Liver (tissue), 9 donors: ENCODE measurements around the gene SDC1. TPM values are rescaled to one million over a fixed set of nuclear protein-coding genes. Genes with fewer than 3 reads are reported as not detected.
A peak's percentile ranks its signal among the peaks of the same experiment; 100 is the strongest.

Experiments used
- DNase-seq: peaks from one replicate; pipeline ENCODE4 v3.0.0-alpha.2; 2017; ENCODE audit warnings: low spot score
- H3K27ac ChIP-seq, 2 donors: one replicate each; pipeline ENCODE4 v1.7.0; 2013; ENCODE audit warnings: inconsistent platforms in 2 of 2, low read length in 2 of 2, control low read depth in 1 of 2, low read depth in 1 of 2, mild to moderate bottlenecking in 1 of 2
- H3K27me3 ChIP-seq, 4 donors: one replicate each; pipeline versions ENCODE4 v1.6.1 to v1.7.0; 2013; ENCODE audit warnings: low read length in 3 of 4, inconsistent platforms in 1 of 4, mild to moderate bottlenecking in 1 of 4, moderate library complexity in 1 of 4; ENCODE audit not compliant: control insufficient read depth in 4 of 4, insufficient read depth in 4 of 4
- H3K36me3 ChIP-seq, 4 donors: one replicate each; pipeline versions ENCODE4 v1.6.1 to v1.7.0; 2013; ENCODE audit warnings: low read length in 3 of 4, mild to moderate bottlenecking in 3 of 4, low read depth in 1 of 4, moderate library complexity in 1 of 4; ENCODE audit not compliant: control insufficient read depth in 4 of 4, insufficient read depth in 3 of 4
- H3K4me1 ChIP-seq, 4 donors: one replicate each; pipeline versions ENCODE4 v1.6.1 to v1.7.0; 2013; ENCODE audit warnings: low read length in 3 of 4, mild to moderate bottlenecking in 3 of 4, moderate library complexity in 1 of 4; ENCODE audit not compliant: control insufficient read depth in 4 of 4, insufficient read depth in 4 of 4
- H3K4me3 ChIP-seq, 3 donors: one replicate each; pipeline versions ENCODE4 v1.6.1 to v1.7.0; 2013; ENCODE audit warnings: low read length in 3 of 3, control low read depth in 1 of 3, low read depth in 1 of 3, mild to moderate bottlenecking in 1 of 3
- H3K9ac ChIP-seq, 2 donors: one replicate each; pipeline ENCODE4 v1.7.0; 2013; ENCODE audit warnings: low read length in 2 of 2, mild to moderate bottlenecking in 2 of 2, moderate library complexity in 2 of 2, control low read depth in 1 of 2, low read depth in 1 of 2
- H3K9me3 ChIP-seq, 4 donors: one replicate each; pipeline versions ENCODE4 v1.6.1 to v1.7.0; 2013; ENCODE audit warnings: low read length in 3 of 4; ENCODE audit not compliant: control insufficient read depth in 4 of 4
- ATF3 ChIP-seq: IDR thresholded peaks from 2 replicates; pipeline ENCODE4 v1.6.1; 2016; ENCODE audit warnings: antibody characterized with exemption
- FOXA1 ChIP-seq: IDR thresholded peaks from 2 replicates; pipeline ENCODE4 v1.6.1; 2016; ENCODE audit warnings: antibody characterized with exemption
- FOXA2 ChIP-seq: IDR thresholded peaks from 2 replicates; pipeline ENCODE4 v1.6.1; 2016; ENCODE audit warnings: antibody characterized with exemption
- HNF4A ChIP-seq, 2 donors: conservative IDR thresholded peaks; 2 replicates each; pipeline ENCODE4 v1.6.1; 2016; ENCODE audit warnings: antibody characterized with exemption in 2 of 2, mild to moderate bottlenecking in 2 of 2
- JUND ChIP-seq, 2 donors: IDR thresholded peaks; 2 replicates each; pipeline ENCODE4 v1.6.1; 2016; ENCODE audit warnings: antibody characterized with exemption in 2 of 2
- NR2F2 ChIP-seq: IDR thresholded peaks from 2 replicates; pipeline ENCODE4 v1.6.1; 2016; ENCODE audit warnings: antibody characterized with exemption
- REST ChIP-seq: IDR thresholded peaks from 2 replicates; pipeline ENCODE4 v1.6.1; 2016; ENCODE audit warnings: antibody characterized with exemption, mild to moderate bottlenecking
- RXRA ChIP-seq, 2 donors: IDR thresholded peaks; 2 replicates each; pipeline ENCODE4 v1.6.1; 2017 to 2018; ENCODE audit warnings: antibody characterized with exemption in 2 of 2, mild to moderate bottlenecking in 1 of 2
- YY1 ChIP-seq: IDR thresholded peaks from 2 replicates; pipeline ENCODE4 v1.6.1; 2016; ENCODE audit warnings: antibody characterized with exemption, mild to moderate bottlenecking
- WGBS: extraction: QIAGEN DNeasy Blood & Tissue Kit; methylation state at CpG from one replicate; pipeline ENCODE4 v1.1.7; 2013; 5-methylcytosine and 5-hydroxymethylcytosine counted together
- polyA plus RNA-seq, 2 donors: library from polyadenylated mRNA; stranded (reverse) in 1 of 2; unstranded in 1 of 2; fragments of 200-250 nt in 1 of 2; fragments of >200 nt in 1 of 2; fragmentation: Nextera tagmentation in 1 of 2; extraction: Ambion mirVana in 1 of 2; gene quantifications; one replicate each; pipeline versions ENCODE4 v1.2.1 to v1.2.3, GENCODE V29; 2013 to 2015
- total RNA-seq, 2 donors: library from RNA; depleted of rRNA; stranded (reverse); fragments of >200 nt; gene quantifications; one replicate each; pipeline ENCODE4 v1.2.3, GENCODE V29; 2014
- donor health status: healthy.
- donor health status: healthy.
- donor health status: healthy.
- donor health status: healthy.
- donor health status: healthy.

Gene SDC1
- total and polyA plus RNA-seq, 4 donors, result 99.6 to 363 (median 196) TPM

- TF ChIP-seq RXRA (IDR thresholded peaks at IDR 0.05) (peak in 1 of 2 donors; percentile 50), HNF4A (conservative IDR thresholded peaks at IDR 0.05) (peak in 1 of 2 donors; percentile 14), FOXA1 (no peak), YY1 (no peak)
- no peaks in the 10 kb centered on the region for H3K27me3 ChIP-seq
- no peak overlapping the region for H3K27ac ChIP-seq
- 90% methylated on average over 5 of the region's 5 CpGs for WGBS
- no peak overlapping the region for H3K9ac ChIP-seq
- H3K9me3 ChIP-seq, result no peaks in the 10 kb centered on the region
- no peaks in the 10 kb centered on the region for H3K36me3 ChIP-seq
- DNase-seq, result no peak
- peaks cover 14 to 39% (median 27%) of the 10 kb centered on the region in 4 donors for H3K4me1 ChIP-seq
- H3K4me3 ChIP-seq, result no peak overlapping the region
These were observed 51.9 kb downstream of the SDC1 start for GRCh38 chr2:20173064-20173463.

- H3K9me3 ChIP-seq, result no peaks in the 10 kb centered on the region
- H3K27ac ChIP-seq, result peak overlapping the region; percentile 31 to 68
- H3K4me1 ChIP-seq, result peaks cover 13 to 35% (median 25%) of the 10 kb centered on the region in 4 donors
- no peaks in the 10 kb centered on the region for H3K27me3 ChIP-seq
- peak; percentile 53 for TF ChIP-seq YY1
- no peak for TF ChIP-seq REST
- 47% methylated on average over 13 of the region's 13 CpGs for WGBS
- no peaks in the 10 kb centered on the region for H3K36me3 ChIP-seq
- no peak overlapping the region for H3K9ac ChIP-seq
- no peak for DNase-seq
- H3K4me3 ChIP-seq, result no peak overlapping the region
These were observed 52.5 kb downstream of the SDC1 start for GRCh38 chr2:20172273-20173055.

- Histone ChIP-seq H3K27ac (peak overlapping the region; percentile 66 to 68), H3K4me1 (peaks cover 13 to 31% (median 25%) of the 10 kb centered on the region in 4 donors), H3K36me3 (no peaks in the 10 kb centered on the region), H3K9me3 (no peaks in the 10 kb centered on the region), H3K4me3 (no peak overlapping the region), H3K27me3 (no peaks in the 10 kb centered on the region), H3K9ac (no peak overlapping the region)
- 23% methylated on average over 3 of the region's 3 CpGs for WGBS
- TF ChIP-seq REST (peak; percentile 82), RXRA (IDR thresholded peaks at IDR 0.05) (peak in 1 of 2 donors; percentile 100), ATF3 (no peak), FOXA1 (peak; percentile 77), FOXA2 (peak; percentile 60), JUND (IDR thresholded peaks at IDR 0.05) (peak in 1 of 2 donors; percentile 86), HNF4A (conservative IDR thresholded peaks at IDR 0.05) (peak in 1 of 2 donors; percentile 99), NR2F2 (no peak)
- no peak for DNase-seq
These were observed 53.4 kb downstream of the SDC1 start for GRCh38 chr2:20171445-20171977.
